ENCODE data around the gene PPP3CA.

DNA sequence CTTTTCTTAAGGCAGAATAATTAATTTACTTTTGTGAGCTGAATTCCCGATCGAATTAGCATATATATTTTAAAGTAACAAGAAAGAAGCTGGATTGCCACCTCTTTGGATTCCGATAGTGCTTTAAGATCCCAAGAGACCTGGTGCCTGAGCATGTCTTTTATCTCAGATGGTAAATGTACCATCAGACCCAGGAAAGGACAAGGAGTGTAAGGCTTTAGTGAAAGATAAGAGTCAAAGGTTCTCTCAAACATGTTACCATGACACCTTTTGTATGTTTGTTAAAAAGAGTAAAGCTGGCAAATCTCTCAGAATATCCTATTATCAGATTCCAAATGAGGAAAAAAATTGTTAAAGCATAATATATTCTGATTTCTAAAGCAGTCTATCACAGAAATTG, 198.8 kb downstream of the PPP3CA start:
- TF ChIP-seq ZNF598 (CRISPR knock-in tag; IDR thresholded peaks at IDR 0.05; ENCODE audit: borderline replicate concordance) (no peak), ZNF232 (CRISPR knock-in tag; IDR thresholded peaks at IDR 0.05; ENCODE audit: borderline replicate concordance) (no peak), SMAD9 (CRISPR knock-in tag; IDR thresholded peaks at IDR 0.05) (no peak), ZMYM3 (CRISPR knock-in tag; IDR thresholded peaks at IDR 0.05) (no peak), SRSF4 (IDR thresholded peaks at IDR 0.05; ENCODE audit: low read depth, low read length, poor library complexity, severe bottlenecking) (no peak), SALL2 (CRISPR knock-in tag; IDR thresholded peaks at IDR 0.05) (no peak), ZBTB21 (CRISPR knock-in tag; IDR thresholded peaks at IDR 0.05) (no peak), KLF15 (CRISPR knock-in tag; IDR thresholded peaks at IDR 0.05; ENCODE audit: borderline replicate concordance) (no peak), MYC (CRISPR knock-in tag; IDR thresholded peaks at IDR 0.05; ENCODE audit: borderline replicate concordance) (no peak), ZKSCAN8 (CRISPR knock-in tag; IDR thresholded peaks at IDR 0.05; ENCODE audit: borderline replicate concordance) (no peak), JUND (CRISPR knock-in tag; IDR thresholded peaks at IDR 0.05) (no peak)
- TF ChIP-seq, protein P1, sequence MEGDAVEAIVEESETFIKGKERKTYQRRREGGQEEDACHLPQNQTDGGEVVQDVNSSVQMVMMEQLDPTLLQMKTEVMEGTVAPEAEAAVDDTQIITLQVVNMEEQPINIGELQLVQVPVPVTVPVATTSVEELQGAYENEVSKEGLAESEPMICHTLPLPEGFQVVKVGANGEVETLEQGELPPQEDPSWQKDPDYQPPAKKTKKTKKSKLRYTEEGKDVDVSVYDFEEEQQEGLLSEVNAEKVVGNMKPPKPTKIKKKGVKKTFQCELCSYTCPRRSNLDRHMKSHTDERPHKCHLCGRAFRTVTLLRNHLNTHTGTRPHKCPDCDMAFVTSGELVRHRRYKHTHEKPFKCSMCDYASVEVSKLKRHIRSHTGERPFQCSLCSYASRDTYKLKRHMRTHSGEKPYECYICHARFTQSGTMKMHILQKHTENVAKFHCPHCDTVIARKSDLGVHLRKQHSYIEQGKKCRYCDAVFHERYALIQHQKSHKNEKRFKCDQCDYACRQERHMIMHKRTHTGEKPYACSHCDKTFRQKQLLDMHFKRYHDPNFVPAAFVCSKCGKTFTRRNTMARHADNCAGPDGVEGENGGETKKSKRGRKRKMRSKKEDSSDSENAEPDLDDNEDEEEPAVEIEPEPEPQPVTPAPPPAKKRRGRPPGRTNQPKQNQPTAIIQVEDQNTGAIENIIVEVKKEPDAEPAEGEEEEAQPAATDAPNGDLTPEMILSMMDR (CRISPR knock-in tag; IDR thresholded peaks at IDR 0.05) = no peak
